Gastroesophageal sphincter (tissue), 4 donors: Measurements from ENCODE around the gene TXLNB. TPM values are rescaled to one million over a fixed set of nuclear protein-coding genes. Genes with fewer than 3 reads are reported as not detected.

ENCODE experiments used
- ATAC-seq: fragments of 150-250 bp; one replicate; pipeline ENCODE4 v1.9.1; 2016; ENCODE audit warnings: mild to moderate bottlenecking, moderate library complexity
- H3K27ac ChIP-seq, 4 donors: fragments of 200-600 bp; sonication (generic) in 3 of 4; 1 replicate in 3 of 4; 2 replicates in 1 of 4; pipeline ENCODE4 v1.5.1; 2016 to 2019
- H3K27me3 ChIP-seq: fragments of 200-600 bp; sonication (generic); one replicate; pipeline ENCODE4 v1.5.1; 2019
- H3K36me3 ChIP-seq, 2 donors: fragments of 200-600 bp; sonication (generic); one replicate each; pipeline ENCODE4 v1.5.1; 2019; ENCODE audit warnings: control low read depth in 1 of 2
- H3K4me1 ChIP-seq, 3 donors: fragments of 200-600 bp; sonication (generic); 1 replicate in 2 of 3; 2 replicates in 1 of 3; pipeline ENCODE4 v1.5.1; 2016 to 2019; ENCODE audit warnings: control low read depth in 2 of 3
- H3K4me3 ChIP-seq, 2 donors: fragments of 200-600 bp; sonication (generic); one replicate each; pipeline ENCODE4 v1.5.1; 2019; ENCODE audit warnings: mild to moderate bottlenecking in 1 of 2, moderate library complexity in 1 of 2
- H3K9me3 ChIP-seq, 3 donors: fragments of 200-600 bp; sonication (generic); one replicate each; pipeline ENCODE4 v1.5.1; 2017 to 2019; ENCODE audit warnings: control low read depth in 2 of 3
- EP300 ChIP-seq: sonication (generic); formaldehyde crosslinking; IDR thresholded peaks from one replicate; pipeline ENCODE4 v1.6.1; 2017; ENCODE audit warnings: antibody characterized with exemption, mild to moderate bottlenecking
- POLR2A ChIP-seq, 2 donors: fragments of 450-650 bp; IDR thresholded peaks; one replicate each; pipeline ENCODE4 v1.6.1; 2017; ENCODE audit warnings: antibody characterized with exemption in 2 of 2, mild to moderate bottlenecking in 2 of 2, moderate library complexity in 1 of 2
- POLR2AphosphoS5 ChIP-seq: sonication (generic); formaldehyde crosslinking; IDR thresholded peaks from one replicate; pipeline ENCODE4 v1.6.1; 2017; ENCODE audit warnings: antibody characterized with exemption
- WGBS, 2 donors: methylation state at CpG; one replicate each; pipeline ENCODE4 v1.1.5; 2018; ENCODE audit warnings: low coverage in 1 of 2; 5-methylcytosine and 5-hydroxymethylcytosine counted together
- total RNA-seq, 4 donors: library from RNA; depleted of rRNA; stranded (reverse); fragments of >200 nt; gene quantifications; one replicate each; pipeline ENCODE4 v1.1.0, GENCODE V29; 2016
- TF ChIP-seq, protein P1 (sequence below), 4 experiments: fragments of 200-600 bp in 2 of 4; fragments of 450-650 bp in 2 of 4; sonication (generic) in 1 of 4; IDR thresholded peaks; one replicate each; pipeline ENCODE4 v1.5.1; 2017 to 2019; ENCODE audit warnings: antibody characterized with exemption in 4 of 4, mild to moderate bottlenecking in 2 of 4, moderate library complexity in 2 of 4

TXLNB gene
- total RNA-seq, 4 donors from 2014 or later = 0.67 to 5.4 (median 2.6) TPM

DNA sequence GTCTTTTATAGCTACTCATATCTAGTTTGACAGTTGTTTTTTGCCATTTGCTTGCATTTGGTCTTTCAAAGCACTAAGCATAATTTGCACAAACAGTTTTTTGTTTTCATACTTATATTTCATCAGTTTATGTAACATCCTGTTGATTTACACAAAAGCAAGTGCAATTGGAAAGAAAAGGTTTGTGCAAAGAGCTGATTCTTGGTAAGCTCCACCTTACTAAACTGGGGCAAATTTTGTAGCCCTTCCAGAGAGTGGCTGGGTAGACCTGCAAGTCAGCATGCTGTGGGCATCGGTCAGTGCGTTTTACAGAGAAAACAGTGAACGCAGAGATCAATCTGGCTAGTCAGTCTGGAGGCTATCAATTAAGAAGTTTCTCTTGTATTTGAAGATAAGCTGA is 34.5 kb downstream of the TXLNB start:
- Histone ChIP-seq H3K4me1 (peaks cover 0 to 1% (median 0%) of the 10 kb centered on the region in 3 donors), H3K36me3 (no peaks in the 10 kb centered on the region), H3K27ac (no peak overlapping the region), H3K9me3 (no peaks in the 10 kb centered on the region), H3K27me3 (no peaks in the 10 kb centered on the region), H3K4me3 (no peak overlapping the region)
- 83 to 86% methylated on average over 3 of the region's 3 CpGs for WGBS, 2 donors
- ATAC-seq = no peak
- TF ChIP-seq EP300 = no peak
- no peak for TF ChIP-seq POLR2AphosphoS5
- TF ChIP-seq, protein P1, sequence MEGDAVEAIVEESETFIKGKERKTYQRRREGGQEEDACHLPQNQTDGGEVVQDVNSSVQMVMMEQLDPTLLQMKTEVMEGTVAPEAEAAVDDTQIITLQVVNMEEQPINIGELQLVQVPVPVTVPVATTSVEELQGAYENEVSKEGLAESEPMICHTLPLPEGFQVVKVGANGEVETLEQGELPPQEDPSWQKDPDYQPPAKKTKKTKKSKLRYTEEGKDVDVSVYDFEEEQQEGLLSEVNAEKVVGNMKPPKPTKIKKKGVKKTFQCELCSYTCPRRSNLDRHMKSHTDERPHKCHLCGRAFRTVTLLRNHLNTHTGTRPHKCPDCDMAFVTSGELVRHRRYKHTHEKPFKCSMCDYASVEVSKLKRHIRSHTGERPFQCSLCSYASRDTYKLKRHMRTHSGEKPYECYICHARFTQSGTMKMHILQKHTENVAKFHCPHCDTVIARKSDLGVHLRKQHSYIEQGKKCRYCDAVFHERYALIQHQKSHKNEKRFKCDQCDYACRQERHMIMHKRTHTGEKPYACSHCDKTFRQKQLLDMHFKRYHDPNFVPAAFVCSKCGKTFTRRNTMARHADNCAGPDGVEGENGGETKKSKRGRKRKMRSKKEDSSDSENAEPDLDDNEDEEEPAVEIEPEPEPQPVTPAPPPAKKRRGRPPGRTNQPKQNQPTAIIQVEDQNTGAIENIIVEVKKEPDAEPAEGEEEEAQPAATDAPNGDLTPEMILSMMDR (IDR thresholded peaks at IDR 0.05) = no peak
- TF ChIP-seq POLR2A (IDR thresholded peaks at IDR 0.05) = no peak

DNA sequence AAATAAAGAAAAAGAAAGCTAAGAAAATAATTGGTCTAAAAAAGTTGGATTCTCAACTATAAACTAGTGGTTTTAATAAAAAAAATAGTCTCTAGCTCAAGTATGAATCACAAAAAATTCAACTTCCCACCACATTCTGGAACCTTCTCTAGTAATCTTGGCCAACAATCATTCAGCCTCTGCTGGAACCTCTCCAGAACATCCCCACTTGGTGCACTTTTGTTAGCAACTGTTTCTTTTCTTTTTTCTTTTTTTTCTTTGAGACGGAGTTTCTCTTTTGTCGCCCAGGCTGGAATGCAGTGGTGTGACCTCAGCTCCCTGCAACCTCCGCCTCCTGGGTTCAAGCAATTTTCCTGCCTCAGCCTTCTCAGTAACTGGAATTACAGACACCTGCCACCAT is 35.7 kb downstream of the TXLNB start:
- H3K27me3 ChIP-seq = no peaks in the 10 kb centered on the region
- H3K4me3 ChIP-seq = no peak overlapping the region
- H3K4me1 ChIP-seq = peaks cover 2 to 13% (median 3%) of the 10 kb centered on the region in 3 donors
- H3K9me3 ChIP-seq = no peaks in the 10 kb centered on the region
- ATAC-seq = no peak
- H3K27ac ChIP-seq = peak overlapping the region in 1 of 4 donors; percentile 19
- no peaks in the 10 kb centered on the region for H3K36me3 ChIP-seq
- 49% methylated on average over 3 of the region's 3 CpGs; no CpG with 5 or more reads in 1 of the 2 donors for WGBS, 2 donors
- TF ChIP-seq POLR2AphosphoS5 (no peak), EP300 (no peak), POLR2A (IDR thresholded peaks at IDR 0.05) (no peak)
- TF ChIP-seq, protein P1 (IDR thresholded peaks at IDR 0.05) = no peak

DNA sequence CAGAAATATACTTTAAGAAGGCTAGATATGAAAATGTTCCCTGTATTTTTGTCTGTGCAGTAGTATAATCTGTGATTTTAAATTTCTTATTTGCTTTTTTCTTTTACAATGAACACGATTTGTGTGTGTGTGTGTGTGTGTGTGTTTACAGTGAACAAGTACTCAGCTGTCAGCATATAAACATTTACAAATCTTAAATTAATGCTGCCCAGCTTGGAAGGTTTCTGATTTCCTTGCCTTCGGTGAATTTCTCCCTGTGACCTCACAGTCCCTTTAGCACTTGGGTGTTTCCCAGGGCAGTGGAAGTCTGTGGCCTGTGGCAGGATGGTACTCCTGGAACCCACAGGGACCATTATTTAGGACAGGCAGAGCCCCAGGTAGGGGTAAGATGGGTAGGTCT is 37.6 kb downstream of the TXLNB start:
- Histone ChIP-seq H3K27ac (no peak overlapping the region), H3K4me1 (peaks cover 3 to 20% (median 5%) of the 10 kb centered on the region in 3 donors), H3K9me3 (no peaks in the 10 kb centered on the region), H3K36me3 (no peaks in the 10 kb centered on the region), H3K4me3 (no peak overlapping the region), H3K27me3 (no peaks in the 10 kb centered on the region)
- no peak for ATAC-seq
- TF ChIP-seq EP300 (no peak), POLR2AphosphoS5 (no peak), POLR2A (IDR thresholded peaks at IDR 0.05) (no peak)
- TF ChIP-seq, protein P1 (IDR thresholded peaks at IDR 0.05) = no peak
- 57 to 82% methylated on average over 2 of the region's 2 CpGs for WGBS, 2 donors

DNA sequence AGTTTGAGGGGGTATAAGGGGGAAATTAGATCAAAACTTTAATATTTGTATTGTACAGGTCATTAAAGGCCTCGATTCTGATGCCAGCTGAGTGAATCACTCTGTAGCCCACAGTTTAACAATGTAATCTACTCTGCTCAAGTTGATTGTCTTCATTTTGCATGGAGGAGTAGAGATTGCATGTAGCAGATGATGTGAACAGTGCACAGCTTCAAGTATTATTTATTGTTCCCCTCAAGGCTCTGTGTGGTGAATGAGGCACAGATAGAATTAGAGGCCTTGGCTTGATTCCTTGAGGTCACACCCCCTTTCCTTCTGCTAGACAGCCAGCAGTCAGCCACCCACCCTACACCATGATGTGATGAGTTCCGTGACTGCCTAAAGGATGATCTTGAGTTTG is 38.1 kb downstream of the TXLNB start:
- H3K27ac ChIP-seq = no peak overlapping the region
- no peak for TF ChIP-seq POLR2AphosphoS5
- no peak for TF ChIP-seq POLR2A (IDR thresholded peaks at IDR 0.05)
- no peak for TF ChIP-seq EP300
- TF ChIP-seq, protein P1 (IDR thresholded peaks at IDR 0.05) = no peak
- 82 to 100% methylated on average over 2 of the region's 2 CpGs for WGBS, 2 donors
- H3K9me3 ChIP-seq = no peaks in the 10 kb centered on the region
- no peak overlapping the region for H3K4me3 ChIP-seq
- ATAC-seq = no peak
- no peaks in the 10 kb centered on the region for H3K27me3 ChIP-seq
- H3K4me1 ChIP-seq = peaks cover 3 to 20% (median 5%) of the 10 kb centered on the region in 3 donors
- no peaks in the 10 kb centered on the region for H3K36me3 ChIP-seq

DNA sequence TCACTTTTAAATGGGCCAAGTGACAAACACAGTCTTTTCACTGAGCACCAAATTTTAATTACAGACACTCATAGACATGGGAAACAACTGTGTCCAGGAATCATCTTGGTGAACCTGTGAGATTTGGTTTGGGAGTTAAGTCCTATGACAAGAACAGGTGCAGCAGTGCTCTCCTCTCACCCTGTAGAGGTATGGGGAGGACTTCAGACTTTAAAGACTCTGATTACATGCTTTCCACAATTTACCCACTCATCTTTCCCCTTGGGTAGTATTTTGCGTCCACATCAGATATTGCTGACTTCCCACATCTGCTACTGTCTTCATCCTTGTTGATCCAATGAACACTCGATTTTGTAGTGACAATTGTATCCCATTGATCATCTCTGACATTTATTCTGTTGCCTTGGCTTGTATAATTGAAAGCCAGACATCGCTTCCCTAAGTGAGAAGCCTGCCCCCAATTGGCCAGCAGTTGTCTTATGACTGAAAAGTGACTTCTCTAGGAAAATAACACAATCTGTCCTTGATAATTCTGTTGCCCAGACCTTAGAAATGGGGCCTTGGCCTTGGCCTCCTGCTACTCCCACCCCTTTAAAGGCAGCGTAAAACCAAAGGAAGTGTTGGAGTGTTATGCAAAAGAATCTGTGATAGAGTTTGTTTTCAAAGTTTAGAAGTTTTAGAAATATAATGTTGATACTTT is 40.0 kb downstream of the TXLNB start:
- no peaks in the 10 kb centered on the region for H3K27me3 ChIP-seq
- H3K4me3 ChIP-seq = no peak overlapping the region
- no peaks in the 10 kb centered on the region for H3K9me3 ChIP-seq
- peak overlapping the region in 3 of 4 donors; percentile 36 to 54 (median 45) for H3K27ac ChIP-seq
- H3K36me3 ChIP-seq = no peaks in the 10 kb centered on the region
- 72 to 79% methylated on average over 4 of the region's 4 CpGs for WGBS, 2 donors
- peaks cover 3 to 20% (median 5%) of the 10 kb centered on the region in 3 donors for H3K4me1 ChIP-seq
- no peak for ATAC-seq
- TF ChIP-seq POLR2A (IDR thresholded peaks at IDR 0.05) (no peak), POLR2AphosphoS5 (no peak), EP300 (no peak)
- TF ChIP-seq, protein P1 (IDR thresholded peaks at IDR 0.05) = no peak
